NCI-H1436 (cell line): Measurements from ENCODE around the gene RAC3.

Source experiments
- DNase-seq: peaks from one replicate; lab custom pipeline; 2025; lab: John Stamatoyannopoulos, UW

Gene RAC3

DNA sequence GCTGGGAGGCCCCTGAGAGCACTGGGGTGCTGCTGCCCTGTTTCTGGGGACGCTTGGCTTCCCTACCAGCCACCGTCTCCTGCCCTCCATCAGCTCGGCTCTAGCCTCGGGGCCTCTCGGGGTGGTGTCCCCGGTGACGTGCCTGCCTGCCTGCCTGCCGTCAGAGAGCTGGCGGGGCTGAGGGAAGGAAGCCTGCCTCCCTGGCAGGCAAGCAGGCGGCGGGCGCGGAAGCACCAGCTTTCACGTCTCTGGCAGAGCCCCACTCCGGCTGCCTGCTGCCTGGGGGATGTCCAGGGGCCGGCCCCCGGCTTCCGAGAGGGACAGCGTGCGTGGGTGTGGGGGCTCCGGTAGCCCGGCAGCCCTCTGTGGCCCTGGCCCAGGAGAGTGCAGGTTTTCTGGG, 18.1 kb upstream of the RAC3 start:
- DNase-seq, result no peak

DNA sequence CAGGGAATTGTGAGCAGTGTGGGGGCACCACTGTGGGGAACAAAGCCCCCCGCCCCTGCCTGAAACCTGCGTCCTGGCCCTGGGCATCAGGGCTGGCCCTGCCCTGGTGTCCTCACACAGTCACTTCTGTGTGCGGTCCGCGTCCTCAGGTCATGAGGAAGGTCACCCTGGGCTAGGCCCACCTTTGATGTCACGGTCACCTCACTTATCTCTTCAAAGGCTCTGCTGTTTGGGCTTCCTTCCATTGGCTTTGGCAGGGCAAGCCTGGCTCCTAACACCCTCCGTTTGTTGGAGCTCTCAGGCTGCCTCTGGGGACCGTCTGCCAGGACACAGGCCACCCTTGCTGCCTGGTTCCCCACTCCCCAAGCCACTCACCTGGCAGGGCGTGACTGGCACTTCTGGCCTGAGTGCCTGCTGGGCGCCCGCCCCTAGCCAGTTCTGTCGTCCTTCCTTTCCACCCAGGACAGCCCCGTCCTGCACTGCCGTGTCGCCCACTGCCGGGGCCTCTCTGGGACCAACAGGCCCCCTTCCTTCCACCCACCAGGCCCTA, 17.6 kb upstream of the RAC3 start:
- no peak for DNase-seq

DNA sequence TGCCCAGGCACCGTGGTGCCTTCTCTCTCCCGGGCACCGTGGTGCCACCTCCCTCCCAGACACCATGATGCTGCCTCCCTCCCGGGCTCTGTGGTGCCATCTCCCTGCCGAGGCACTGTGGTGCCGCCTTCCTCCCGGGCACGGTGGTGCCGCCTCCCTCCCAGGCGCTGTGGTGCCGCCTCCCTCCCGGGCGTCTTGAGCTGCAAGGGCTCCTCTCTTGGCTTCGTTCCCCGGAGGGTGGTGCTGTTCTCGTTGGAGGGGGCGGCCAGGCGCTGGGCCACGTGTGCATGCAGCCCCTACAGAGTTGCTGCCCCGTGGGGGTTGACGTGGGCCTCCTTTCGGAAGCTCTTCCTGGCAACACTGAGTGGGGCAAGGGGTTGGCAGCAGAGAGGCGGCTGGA, 17.0 kb upstream of the RAC3 start:
- DNase-seq, result peak; percentile 43

DNA sequence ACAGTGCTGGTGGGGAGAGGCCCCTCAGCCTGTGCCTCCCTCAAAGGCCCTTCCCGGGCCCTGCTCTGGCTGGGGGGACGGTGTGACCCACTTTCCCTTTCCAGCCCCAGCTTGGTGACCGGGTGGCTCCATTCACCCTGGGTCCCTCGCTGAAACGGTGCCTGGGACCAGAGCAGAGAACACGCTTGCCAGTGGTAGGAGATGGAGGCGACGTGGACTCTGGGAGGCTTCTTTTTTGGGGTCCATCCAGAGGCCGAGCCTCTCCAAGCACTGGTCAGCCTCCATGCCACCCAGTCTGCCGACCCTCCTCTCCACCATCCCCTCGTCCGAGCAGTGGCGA, 16.5 kb upstream of the RAC3 start:
- no peak for DNase-seq

DNA sequence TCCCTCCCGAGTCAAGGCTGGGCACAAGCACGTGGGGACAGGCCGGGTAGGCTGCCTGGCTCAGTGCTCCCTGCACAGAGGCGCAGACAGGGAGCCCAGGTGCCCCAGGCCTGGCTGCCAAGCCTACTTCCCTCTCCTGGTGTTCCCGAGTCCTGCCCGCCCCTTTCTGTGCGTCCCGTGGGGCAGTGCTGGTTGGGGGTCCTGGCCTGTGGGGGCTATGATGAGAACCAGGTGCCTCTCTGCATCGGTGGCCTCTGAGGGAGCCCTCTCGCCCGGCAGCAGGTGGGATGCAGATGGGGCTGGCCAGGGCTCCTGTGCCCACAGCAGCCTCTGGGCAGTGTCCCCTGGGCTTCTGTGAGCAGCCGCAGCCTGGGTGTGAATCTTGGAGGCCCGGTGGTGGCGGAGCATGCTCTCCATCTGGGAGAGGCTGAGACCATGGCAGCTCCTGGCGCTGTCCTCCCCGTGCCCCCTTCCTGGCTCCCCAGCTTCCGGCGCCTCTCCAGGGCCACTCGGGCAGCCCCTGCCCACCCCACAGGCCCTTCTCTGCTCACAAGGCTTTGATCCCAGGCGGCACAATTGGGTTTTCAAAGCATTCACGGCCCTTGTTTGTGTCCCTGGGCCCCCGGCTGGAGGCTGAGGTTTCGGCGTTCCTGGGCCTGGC, 16.0 kb upstream of the RAC3 start:
- no peak for DNase-seq

DNA sequence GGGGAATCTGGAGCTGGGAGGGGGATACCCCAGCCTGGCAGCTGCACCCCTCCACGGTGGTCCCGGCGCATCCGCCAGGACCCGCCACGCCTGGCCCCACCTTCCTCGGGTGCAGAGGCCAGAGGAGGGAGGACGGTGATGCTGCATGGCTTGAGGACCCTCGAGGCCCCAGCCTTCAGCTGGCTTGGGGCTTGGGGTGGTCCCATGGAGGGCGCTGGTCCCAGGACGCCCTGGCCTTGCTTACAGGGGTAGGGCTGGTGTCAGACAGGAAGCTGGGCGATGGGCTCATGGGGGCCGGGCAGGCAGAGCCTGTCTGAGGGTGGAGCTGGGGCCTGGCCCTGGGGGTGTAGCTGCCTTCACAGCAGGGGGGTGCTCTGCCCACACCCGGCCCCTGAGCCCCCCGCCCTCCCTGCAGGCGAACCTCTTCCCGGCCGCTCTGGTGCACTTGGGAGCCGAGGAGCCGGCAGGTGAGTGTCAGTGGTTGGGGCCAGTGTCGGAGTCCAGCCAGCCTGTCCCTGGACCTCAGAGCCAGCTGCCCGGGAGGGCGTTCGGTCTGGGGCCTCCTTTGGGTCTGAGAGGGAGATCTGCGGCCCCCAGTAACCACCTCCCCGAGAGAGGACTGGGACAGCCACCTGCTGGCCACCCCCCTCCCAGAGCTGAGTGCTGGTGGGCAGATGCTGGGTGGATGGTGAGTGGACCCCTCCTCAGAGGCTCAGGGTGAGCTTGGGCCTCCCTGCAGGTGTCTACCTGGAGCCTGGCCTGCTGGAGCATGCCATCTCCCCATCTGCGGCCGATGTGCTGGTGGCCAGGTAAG, 15.2 kb upstream of the RAC3 start:
- no peak for DNase-seq

DNA sequence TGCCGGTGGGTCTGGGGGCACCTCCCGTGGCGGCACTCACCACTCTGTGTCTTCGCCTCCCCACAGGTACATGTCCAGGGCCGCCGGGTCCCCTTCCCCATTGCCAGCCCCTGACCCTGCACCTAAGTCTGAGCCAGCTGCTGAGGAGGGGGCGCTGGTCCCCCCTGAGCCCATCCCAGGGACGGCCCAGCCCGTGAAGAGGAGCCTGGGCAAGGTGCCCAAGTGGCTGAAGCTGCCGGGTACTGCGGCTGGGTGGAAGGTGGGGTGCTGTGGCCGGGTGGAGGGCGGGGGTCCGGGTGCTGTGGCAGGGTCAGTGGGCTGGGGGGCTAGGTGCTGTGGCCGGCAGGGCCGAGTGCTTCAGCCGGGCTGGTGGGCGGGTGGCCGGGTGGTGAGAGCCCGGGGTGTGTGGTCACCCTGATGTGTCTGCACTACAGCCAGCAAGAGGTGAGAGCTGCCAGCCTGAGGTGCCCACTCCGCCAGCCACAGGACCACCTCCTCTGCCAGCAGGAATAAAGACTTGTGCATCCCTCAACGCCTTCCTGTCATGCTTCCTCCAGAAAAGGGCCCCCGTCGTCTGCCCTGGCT, 14.5 kb upstream of the RAC3 start:
- DNase-seq, result no peak

DNA sequence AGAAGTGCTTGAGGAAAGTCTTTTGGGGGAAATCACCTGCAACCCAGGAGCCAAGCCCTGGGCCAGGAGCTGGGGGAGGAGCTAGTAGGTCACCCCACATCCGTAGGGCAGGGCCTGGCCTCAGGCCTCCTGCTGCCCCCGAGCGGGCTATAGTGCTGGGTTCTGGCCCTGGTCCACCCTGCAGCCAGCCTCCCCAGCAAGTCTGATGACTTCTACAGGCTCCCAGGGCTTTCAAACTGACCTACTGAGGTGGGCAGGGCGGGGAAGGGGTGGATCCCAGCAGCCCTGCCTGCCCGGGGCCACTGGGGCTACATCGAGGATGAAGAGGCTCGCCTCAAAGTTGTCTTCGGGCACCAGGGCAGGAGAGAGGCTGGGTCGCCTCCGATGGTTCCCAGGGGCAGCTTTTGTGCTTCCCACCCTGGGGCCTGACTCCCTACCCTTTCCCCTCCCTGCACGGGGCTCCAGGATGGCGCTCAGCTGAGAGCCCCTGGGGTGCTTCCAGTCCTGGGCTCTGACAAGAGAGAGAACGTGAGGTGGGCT, 13.8 kb upstream of the RAC3 start:
- no peak for DNase-seq

DNA sequence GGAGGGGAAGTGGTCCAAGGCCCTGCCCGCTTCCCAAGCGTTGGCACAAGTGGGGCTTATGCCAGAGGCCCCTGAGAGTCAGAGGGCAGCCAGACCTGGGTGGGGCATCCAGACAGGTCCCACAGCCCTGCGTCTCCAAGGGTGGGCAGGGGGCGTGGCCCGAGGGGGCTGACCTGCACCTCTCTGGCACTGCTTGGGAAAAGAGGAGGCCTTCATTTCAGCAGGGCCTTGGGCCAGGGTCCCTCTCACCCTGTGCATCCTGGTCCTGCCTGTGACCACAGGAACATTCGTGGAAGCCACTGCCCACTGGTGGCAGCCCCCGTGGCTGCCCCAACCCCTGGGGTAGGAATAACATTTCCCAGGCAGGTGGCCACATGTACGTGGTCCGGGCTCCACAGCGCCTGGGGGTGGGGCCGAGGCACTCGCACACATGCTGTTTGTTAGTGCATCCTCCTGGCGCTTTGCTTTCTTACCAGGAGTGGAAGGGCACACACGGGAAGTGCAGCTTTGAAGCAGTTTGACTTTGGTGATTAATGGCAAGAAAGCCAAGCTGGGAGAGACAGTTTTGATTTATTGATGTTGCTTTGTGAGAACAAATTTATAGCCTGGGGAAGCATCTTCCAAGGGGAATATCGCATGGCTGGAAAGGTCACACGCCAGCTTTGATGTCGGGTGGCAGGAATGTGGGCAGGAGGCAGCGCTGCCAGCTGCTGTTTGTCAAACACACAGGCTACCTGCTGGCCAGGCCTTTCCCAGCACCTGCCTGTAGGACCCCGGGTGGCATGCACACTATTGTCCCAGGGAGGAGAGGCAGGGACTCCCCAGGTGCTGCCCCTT, 13.1 kb upstream of the RAC3 start:
- no peak for DNase-seq

DNA sequence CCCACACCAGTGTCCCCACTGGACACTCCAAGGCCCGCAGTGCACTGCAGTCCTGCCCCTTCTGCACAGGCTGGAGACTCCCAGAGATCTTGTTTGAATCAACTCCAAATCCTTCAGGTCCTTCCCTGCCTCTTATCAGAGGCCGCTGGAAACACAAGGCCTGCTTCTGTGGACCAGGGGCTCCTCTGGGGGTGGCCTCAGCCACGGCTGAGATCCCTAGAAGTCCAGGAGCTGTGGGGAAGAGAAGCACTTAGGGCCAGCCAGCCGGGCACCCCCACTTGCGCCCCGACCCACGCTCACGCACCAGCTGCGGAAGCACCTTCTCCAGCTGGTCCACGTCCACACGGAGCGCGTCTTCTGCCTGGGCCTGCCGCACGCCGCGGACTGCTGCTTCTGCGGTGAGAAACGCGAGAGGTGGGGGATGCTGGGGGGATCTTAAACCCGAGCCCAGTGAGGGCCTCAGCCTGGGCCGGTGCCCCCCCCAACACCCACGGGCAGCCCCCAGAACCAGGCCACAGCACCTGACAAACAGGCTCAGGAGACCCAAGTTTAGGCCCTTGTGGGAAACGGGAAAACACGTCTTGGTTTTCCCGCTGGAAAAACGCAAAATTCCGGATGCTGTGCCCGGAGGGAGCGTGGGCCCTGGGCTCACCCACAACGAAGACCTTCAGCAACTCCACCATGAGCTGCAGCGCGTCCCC, 12.3 kb upstream of the RAC3 start:
- no peak for DNase-seq

DNA sequence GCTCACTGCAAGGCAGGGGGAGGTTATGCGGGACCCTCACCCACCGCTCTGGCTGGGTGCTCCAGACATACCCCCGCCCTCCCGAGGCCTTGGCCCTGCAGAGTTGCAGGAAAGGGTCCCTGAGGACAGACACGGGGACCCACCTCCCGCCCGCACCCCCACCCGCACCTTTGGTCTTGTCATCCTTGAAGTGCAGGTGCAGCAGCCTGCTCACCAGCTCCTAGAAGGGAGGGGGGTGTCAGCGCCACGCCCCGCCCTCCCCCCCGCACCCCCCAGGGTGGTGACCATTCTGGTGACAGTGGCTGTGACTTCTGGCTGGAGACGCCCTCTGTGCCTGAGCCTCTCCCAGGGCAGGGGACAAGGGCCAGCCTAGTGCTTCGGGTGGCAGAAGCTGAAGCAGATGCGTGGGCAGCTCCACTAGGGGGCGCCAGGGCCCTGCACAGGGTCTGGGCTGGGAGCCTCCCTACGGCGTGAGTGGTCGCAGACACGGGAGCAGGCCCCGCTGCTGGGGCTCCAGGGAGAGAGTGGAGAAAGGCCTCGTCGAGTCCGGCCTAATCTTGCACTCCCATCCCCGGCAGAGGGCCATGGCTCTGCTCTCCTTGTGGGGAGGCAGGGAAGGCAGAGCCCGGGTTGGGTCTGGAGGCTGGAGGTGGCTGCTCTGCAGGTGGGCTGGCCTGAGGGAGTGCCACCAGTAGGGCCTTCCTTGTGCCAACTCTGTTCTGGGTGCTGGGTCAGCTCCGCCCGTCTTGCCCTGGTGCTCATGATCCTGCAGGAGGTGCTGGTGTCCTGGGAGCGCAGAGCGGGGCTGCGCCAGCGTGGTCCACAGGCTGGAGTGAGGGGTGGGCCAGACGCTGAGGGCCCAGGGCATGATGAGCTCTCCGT, 11.5 kb upstream of the RAC3 start:
- peak; percentile 44 for DNase-seq

DNA sequence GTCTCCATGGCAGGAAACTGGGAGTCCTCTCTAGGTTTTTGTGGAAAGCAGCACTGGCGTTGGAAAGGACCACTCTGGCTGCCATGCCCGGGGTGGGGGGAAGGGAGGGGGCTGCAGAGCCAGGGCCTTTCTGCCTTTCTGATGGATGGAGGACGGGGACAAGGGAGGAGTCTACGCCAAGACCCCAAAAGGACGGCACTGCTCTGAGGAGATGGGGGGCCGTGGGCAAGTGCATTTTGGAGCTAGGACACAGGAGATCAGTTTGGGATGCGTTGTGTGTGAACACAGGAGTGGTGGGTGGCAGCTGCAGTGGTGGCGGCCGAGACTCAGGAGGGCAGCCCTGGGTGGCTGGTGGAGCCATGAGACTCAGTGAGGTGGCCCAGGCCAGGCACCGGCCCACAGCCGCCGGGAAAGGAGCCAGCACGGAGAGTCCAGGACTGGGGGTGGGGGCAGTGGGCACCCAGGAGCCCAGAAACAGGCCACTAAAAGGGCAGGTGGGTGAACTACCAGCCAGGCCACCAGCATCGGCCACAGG, 10.8 kb upstream of the RAC3 start:
- DNase-seq, result no peak

DNA sequence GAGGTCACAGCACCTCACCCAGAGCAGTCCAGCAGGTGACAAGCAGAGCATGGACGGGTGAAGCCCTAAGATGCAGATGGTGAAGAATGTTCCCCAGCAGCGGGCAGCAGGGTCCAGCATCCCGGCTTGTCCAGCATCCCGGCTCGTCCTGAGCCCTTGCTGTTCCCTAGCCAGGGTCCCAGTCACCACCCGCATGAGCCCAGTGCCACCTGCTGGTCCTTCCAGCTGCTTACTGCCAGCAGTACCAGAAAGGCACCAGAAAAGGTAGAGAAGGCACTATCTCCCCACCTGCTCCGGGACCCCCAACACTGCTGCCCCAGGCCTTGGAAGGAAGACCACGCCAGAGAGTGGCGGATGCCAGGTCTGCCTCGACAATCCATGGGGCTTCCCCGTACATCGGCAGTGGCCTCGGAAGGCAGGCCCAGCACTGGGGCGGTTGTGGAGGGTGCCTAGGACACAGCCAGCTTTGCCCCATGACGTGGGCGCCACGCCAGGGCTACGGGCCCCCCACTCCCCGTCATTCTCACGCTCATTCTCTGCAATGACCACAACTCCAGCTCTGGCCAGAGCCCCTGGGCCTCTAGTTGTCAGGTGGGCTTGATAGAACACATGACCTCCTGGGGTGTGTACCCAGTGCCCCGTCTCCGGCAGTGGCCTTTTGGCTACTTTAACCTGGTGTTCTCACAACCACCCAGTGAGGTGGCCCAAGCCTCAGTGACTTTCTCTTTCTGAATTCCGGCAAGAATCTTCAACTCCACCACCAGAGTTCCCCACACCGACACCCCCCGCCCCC, 10.2 kb upstream of the RAC3 start:
- peak; percentile 24 for DNase-seq

DNA sequence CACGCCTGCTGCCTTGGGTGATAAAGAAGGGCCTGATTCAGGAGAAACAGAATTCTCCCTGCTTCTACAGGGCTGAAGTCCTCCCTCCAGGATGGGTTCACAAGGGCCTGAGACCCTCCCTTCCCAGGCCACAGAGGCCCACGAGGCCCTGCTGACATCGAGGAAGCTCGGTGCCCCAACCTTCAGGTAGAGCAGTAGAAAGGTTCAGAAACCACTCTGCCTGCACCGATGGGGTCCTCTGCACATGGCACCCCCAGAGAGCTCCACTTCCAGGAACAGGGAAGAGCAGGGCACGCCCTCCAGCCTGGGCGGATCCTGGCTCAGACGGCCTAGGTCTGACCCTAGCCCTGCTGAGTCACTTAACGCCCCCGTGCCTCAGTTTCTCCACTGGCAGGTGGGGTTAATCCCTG, 9.6 kb upstream of the RAC3 start:
- DNase-seq, result no peak

DNA sequence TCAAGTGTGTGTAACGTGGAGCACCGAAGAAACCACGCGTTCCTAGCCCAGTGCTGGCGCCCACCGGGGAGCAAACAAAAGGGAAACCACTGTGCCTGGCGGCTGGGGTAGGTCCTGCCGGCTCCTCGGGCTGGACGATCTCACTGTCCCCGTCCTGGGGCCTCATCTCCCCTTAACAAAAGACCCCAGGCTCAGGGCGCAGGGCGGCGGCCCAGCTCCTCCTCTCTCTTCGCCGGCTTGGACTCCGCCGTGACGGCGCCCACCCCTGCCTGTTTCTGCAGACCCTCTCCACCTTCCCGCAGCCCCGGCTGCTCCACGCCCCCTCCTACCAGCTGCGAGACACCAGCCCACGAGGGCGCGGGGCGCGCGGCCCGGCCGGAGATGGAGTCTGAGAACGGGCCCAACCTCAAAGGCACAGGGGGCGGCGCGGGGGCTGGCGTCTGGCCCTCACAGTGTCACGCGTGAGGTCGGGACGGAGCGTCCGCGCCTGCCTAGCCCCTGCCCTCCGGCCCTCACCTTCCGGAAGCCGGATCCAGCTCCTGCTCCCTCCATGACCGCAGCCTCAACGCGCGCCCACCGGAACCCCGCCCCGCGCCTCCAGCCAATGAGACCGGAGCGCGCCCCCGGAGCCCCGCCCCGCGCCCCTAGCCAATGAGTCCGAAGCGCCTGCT, 9.0 kb upstream of the RAC3 start, which contains the start of gene CENPX:
Gene CENPX (minus strand): TSS at position 569 of the 671 bp plus-strand sequence. CDS start 17 bp downstream, at position 552.
- DNase-seq, result no peak

DNA sequence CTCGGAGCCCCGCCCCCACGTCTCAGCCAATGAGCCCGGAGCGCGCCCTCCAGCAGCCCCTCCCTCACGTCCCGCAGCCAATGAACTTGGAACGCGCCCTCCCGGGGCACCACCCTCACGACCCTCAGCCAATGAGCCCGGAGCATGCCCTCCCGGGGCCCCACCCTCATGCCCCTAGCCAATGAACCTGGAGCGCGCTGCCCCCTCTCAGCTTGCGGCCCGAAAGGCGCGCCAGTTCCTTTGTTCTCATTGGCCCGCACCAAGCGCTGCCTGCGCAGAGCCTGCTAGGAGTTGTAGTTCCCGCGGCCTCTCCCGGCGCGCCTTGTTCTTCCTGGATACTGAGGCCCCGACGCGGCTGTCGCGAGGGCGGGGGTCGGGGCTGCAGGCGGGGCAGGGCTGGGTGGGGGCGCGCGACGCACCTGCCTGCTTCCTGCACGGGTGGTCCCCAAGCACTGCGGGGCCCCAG, 8.5 kb upstream of the RAC3 start, which contains the start of gene LRRC45:
Gene LRRC45 (plus strand): TSS at position 325 of the 466 bp plus-strand sequence. CDS start 339 bp downstream, outside the sequence.
- DNase-seq, result peak; percentile 100

DNA sequence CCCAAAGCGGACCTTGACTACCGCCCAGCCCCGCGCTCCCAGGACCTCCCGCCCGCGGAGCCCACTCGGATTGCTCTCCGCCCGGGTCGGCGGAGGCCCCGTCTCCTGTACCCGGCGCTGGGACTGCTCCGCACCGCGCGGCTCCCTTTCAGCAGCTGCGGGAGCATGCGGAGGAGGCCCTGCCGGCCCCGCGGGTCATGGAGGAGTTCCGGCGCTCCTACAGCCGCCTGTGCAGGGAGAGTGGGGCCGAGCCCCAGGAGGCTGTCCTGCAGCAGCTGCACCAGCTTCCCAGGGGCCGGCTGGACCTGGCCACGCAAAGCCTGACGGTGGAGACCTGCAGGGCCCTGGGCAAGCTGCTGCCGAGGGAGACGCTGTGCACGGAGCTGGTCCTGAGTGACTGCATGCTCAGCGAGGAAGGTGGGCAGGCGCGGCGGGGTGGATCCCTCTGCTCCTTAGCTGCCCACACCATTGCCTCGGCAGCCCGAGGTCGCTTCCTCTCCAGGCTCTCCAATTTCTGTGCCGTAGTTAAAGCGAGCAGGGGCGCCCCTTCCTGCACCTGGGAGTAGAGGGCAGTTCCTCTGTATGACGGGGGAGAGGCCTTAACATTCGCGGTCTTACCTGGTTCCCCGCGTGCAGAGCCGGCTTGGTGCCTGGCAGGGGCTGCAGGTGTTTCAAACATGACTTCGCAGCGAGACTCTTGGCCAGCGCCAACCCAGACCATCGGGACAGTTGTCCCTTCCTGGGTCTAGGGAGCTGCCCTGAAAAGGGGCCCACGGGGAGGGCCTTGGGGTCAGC, 7.8 kb upstream of the RAC3 start:
- DNase-seq, result no peak
